HPDE6-E6E7 (cell line): ENCODE measurements around the gene ARHGAP23.
A peak's percentile ranks its signal among the peaks of the same experiment; 100 is the strongest.

Source experiments
- DNase-seq: peaks from one replicate; pipeline ENCODE4 v3.0.0; 2011; ENCODE audit warnings: missing footprints; ENCODE audit errors: extremely low spot score

Gene ARHGAP23

DNA sequence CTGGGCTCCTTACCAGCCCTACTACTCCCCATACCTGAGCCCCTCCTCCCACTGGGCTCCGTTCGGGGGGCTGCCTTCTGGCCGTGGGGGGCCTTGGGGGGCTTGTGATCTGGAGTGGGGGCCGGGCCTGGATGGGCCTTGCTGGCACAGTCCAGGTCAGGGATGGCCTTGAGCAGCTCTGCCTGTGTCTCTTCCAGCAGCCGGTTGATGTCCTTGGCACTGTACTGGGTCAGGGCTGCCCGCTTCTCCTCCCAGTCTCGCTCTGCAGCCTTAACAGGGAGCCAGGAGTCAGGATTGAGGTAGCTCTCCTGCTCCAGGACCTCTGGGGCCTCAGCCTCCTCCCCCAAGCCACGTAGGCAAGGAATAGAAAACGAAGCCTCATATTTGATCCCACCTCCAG is 122.9 kb downstream of the ARHGAP23 start:
- DNase-seq: no peak

GRCh38 chr17:38552343-38552742 is 124.1 kb downstream of the ARHGAP23 start:
- DNase-seq: no peak

- DNase-seq: no peak
These were observed 126.4 kb downstream of the ARHGAP23 start for GRCh38 chr17:38554430-38555350.

DNA sequence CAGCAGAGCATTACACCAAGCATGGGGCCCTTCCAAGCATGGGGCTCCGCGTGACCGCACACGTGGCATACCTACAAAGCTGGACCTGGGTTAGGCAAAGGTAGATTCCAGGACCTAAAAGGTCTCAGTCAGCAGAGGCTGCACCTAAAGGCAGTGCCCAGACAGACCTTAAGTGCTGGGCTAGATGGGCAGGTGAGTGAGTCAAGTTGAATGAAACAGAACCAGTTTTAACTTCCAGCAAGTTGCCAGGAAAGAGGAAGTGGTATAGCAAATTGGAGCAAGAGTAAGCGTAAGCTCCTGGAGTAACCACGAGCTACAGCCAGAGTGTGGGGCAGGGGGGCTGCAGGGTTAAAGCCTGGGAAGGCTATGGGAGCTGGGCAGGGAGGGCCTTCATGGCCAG is 128.0 kb downstream of the ARHGAP23 start:
- peak; percentile 41 for DNase-seq

DNA sequence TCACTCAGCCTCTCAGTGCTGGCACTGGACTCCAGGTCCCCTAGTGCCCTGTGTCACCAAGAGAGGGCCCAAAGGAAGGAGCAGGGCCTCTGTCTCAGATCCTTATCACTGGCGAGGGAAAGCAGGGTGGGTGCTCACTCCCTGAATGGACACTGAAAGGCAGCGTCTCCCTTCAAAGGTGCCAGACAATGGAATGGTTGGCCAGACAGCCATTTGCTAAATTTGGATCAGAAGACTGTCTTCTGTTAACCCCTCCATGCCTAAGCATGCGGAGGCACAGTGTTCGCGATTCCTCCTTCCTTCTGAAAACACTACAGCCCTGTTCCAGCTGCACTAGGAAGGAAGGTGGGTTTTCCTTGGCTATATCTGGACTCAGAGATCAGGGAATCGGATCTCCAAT is 129.1 kb downstream of the ARHGAP23 start:
- no peak for DNase-seq

- DNase-seq: peak; percentile 96
These were observed 129.8 kb downstream of the ARHGAP23 start for GRCh38 chr17:38557836-38558727.

DNA sequence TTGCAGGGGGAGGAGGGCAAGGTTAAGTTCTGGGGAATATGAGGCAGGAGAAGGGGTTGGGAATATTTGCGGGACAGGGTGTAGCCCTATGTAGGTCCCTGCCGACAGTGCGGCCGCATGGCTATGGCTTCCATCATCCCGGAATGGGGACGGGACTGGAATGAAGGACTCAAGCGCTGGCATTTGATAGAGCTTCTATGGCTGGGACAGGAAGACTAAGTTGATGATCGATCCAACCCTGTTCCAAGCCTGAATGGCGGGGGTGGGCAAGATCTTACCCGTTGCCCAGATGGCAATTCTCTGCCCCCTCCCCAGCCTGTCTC is 130.4 kb downstream of the ARHGAP23 start:
- DNase-seq: peak; percentile 20

DNA sequence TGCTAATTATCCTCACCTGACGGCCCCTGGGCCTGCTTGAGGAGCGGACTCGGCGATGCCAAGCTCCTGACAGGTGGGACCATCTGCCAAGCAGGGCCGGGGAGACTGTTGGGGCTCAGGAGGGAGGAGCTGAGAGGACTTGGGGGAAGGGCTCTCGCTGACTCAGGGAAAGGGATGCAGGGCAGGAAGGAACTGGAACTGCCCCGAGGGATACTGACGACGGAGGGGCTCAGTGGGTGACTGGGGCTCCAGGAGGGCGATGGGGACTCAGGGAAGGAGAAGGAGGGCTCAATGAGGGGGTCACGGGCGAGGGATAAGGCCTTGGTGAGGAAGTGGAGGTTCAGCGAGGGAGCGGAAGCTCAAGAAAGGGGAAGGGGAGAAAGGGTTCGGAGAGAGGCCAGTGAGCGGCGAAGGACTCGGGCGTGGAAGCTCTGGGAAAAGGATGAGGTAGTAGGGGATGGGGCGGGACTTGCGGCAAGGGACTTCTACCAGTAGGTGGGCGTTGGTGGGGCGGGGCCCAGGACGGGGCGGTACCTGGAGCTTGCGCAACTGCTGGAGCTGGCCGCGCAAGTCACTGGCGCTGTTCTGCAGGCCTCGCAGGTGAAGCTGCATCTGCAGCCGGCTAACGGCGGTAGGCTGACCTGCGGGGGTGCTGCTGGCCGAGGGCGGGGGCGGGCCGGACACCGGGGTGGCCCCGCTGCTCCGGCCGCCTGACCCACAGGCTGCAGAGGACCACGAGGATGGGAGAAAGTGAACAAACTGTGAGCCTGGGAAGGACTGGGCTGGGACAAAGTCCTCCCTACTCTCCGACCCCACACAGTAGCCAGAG is 131.0 kb downstream of the ARHGAP23 start:
- peak; percentile 93 for DNase-seq

DNA sequence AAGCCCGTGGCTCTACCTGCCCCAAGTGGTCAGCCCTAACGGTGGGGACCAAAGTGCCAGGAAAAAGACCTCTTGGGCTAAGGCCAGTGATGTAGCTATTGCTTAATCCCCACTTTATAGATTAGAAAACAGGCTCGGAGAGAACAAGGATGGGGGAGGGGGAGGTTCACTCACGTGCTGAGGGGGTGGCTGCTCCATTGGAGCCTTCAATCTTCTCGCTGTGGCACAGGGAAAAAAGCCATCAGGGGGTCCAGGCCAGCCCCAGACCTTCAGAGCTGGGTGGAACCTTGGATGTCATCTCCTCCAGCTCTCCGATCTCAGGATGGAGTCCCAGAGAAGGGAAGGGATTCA is 131.6 kb downstream of the ARHGAP23 start:
- DNase-seq: no peak

- DNase-seq: no peak
These were observed 132.4 kb downstream of the ARHGAP23 start for GRCh38 chr17:38560503-38561318.

DNA sequence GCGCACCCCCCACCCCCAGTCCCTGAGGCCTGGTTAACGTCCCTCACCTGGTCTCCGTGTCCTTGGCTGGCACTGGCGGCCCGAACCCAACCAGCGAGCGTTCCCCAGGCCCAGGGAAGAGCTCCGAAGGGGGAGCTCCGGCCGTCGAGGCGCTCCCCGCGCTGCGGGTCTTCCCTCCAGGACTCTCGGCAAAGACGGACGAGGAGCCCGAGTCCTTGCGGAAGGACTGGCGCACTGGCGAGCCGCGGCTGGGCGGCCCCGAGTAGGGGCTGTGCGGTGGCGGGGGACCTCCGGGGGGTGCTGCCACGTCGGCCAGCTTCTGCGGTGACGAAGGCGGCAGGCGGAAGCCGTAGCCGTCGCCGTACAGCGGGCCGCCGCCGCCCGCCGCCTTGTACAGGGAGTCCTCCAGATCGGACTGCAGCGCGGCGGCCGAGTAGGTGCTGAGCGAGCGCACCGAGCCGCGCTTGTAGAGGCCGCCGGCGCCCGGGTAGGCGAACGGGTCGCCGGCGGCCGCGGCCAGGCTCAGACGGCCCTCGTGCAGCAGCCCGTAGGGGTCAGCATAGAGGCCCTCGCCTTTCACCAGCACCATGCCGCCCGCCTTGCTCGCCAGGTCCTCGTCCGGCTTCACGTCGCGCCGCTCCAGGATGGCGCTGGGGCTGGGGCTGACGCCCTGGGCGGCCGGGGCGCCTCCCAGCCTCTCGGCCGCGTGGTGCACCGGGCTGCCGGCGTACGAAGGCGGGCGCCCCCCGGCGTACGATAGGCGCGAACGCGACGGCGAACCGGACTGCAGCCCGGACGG is 133.4 kb downstream of the ARHGAP23 start:
- no peak for DNase-seq
